H1 (cell line): Measurements from ENCODE around the gene HES3. TPM values are rescaled to one million over a fixed set of nuclear protein-coding genes. Genes with fewer than 3 reads are reported as not detected.

Experiments
- CTCF ChIA-PET: fragments of 300-600 bp; sonication (Branson Sonifier 250); formaldehyde crosslinking; loops from one replicate; lab custom pipeline; 2021; ENCODE audit not compliant: partially characterized antibody; lab: Charles Lee
- POLR2A ChIA-PET: fragments of 300-600 bp; sonication (Branson Sonifier 250); formaldehyde crosslinking; loops from one replicate; lab custom pipeline; 2021; ENCODE audit warnings: inconsistent platforms; ENCODE audit not compliant: partially characterized antibody; lab: Charles Lee
- DNase-seq, 2 experiments: peaks; one replicate each; pipeline versions ENCODE4 v3.0.0 to v3.0.0-alpha.2; 2010 to 2022; ENCODE audit warnings: low spot score in 2 of 2, low read depth in 1 of 2, mixed read lengths in 1 of 2
- FAIRE-seq: peaks from 2 replicates; lab custom pipeline; 2011; peaks lifted over from hg19 to GRCh38; lab: Jason Lieb, UNC
- H2AFZ ChIP-seq: 2 replicates; pipeline ENCODE4 v1.8.1; 2012; ENCODE audit warnings: low read length, inconsistent platforms
- H2AK5ac ChIP-seq: 2 replicates; pipeline ENCODE4 v1.6.1; 2013; ENCODE audit warnings: low read depth, low read length
- H2BK120ac ChIP-seq: replicated peaks from 2 replicates; pipeline ENCODE3; 2013; ENCODE audit warnings: low read depth, low read length, inconsistent platforms
- H2BK12ac ChIP-seq: 2 replicates; pipeline ENCODE4 v1.6.1; 2013; ENCODE audit warnings: low read depth, low read length
- H2BK15ac ChIP-seq: 2 replicates; pipeline ENCODE4 v1.6.1; 2013; ENCODE audit warnings: low read length
- H2BK20ac ChIP-seq: 2 replicates; pipeline ENCODE4 v1.6.1; 2013; ENCODE audit warnings: low read length
- H2BK5ac ChIP-seq: 2 replicates; pipeline ENCODE4 v1.6.1; 2013; ENCODE audit warnings: low read depth, low read length
- H3K14ac ChIP-seq: 2 replicates; pipeline ENCODE4 v1.6.1; 2013; ENCODE audit warnings: inconsistent platforms; ENCODE audit not compliant: insufficient read length
- H3K18ac ChIP-seq: 2 replicates; pipeline ENCODE4 v1.6.1; 2013; ENCODE audit warnings: low read length; ENCODE audit errors: extremely low read depth
- H3K23ac ChIP-seq: 2 replicates; pipeline ENCODE4 v1.6.1; 2013; ENCODE audit warnings: inconsistent platforms; ENCODE audit not compliant: insufficient read length
- H3K23me2 ChIP-seq: 2 replicates; pipeline ENCODE4 v1.6.1; 2013; ENCODE audit warnings: low read depth, low read length
- H3K27ac ChIP-seq: 2 replicates; pipeline ENCODE4 v1.6.1; 2011; ENCODE audit warnings: low read depth, low read length, inconsistent platforms
- H3K27me3 ChIP-seq, 4 experiments: replicated peaks in 1 of 4; 1 replicate in 1 of 4; 2 replicates in 3 of 4; pipeline versions ENCODE4 v1.6.1 to v1.8.1; 2011 to 2013; ENCODE audit warnings: low read length in 3 of 4, mild to moderate bottlenecking in 3 of 4, inconsistent platforms in 2 of 4, mixed read lengths in 2 of 4, moderate library complexity in 1 of 4; ENCODE audit not compliant: control insufficient read depth in 3 of 4, insufficient read depth in 3 of 4; ENCODE audit errors: extremely low read depth in 1 of 4
- H3K36me3 ChIP-seq, 4 experiments: 2 replicates each; pipeline versions ENCODE4 v1.6.1 to v1.8.1; 2011 to 2013; ENCODE audit warnings: mild to moderate bottlenecking in 4 of 4, low read length in 3 of 4, moderate library complexity in 2 of 4, control low read depth in 1 of 4, inconsistent platforms in 1 of 4; ENCODE audit not compliant: insufficient read depth in 4 of 4, control insufficient read depth in 2 of 4
- H3K4ac ChIP-seq: replicated peaks from 2 replicates; pipeline ENCODE3; 2013; ENCODE audit warnings: low read length, low read depth, mixed read lengths, inconsistent platforms; ENCODE audit not compliant: insufficient read length
- H3K4me1 ChIP-seq, 4 experiments: replicated peaks in 1 of 4; 1 replicate in 1 of 4; 2 replicates in 3 of 4; pipeline versions ENCODE4 v1.6.1 to v1.8.1; 2011 to 2013; ENCODE audit warnings: low read length in 3 of 4, inconsistent platforms in 2 of 4, mixed read lengths in 1 of 4; ENCODE audit not compliant: insufficient read depth in 4 of 4, control insufficient read depth in 3 of 4
- H3K4me2 ChIP-seq, 2 experiments: 2 replicates each; pipeline versions ENCODE4 v1.6.1 to v1.8.1; 2011 to 2013; ENCODE audit warnings: low read depth in 2 of 2, low read length in 2 of 2, control low read depth in 1 of 2, inconsistent platforms in 1 of 2, mild to moderate bottlenecking in 1 of 2; ENCODE audit not compliant: insufficient read depth in 1 of 2
- H3K4me3 ChIP-seq, 4 experiments: fragments of 200-600, 300-600 bp in 1 of 4; sonication (generic), shearing (Covaris generic), sonication (Bioruptor Twin) in 1 of 4; 2 replicates each; pipeline versions ENCODE4 v1.5.1 to v1.8.1; 2011 to 2016; ENCODE audit warnings: low read length in 4 of 4, low read depth in 3 of 4, control low read depth in 2 of 4, inconsistent platforms in 2 of 4, mild to moderate bottlenecking in 2 of 4, mixed read lengths in 1 of 4, moderate library complexity in 1 of 4; ENCODE audit not compliant: insufficient read depth in 2 of 4; ENCODE audit errors: extremely low read depth in 1 of 4
- H3K56ac ChIP-seq: replicated peaks from 2 replicates; pipeline ENCODE3; 2013; ENCODE audit warnings: low read depth, mild to moderate bottlenecking, mixed read lengths, low read length, inconsistent platforms; ENCODE audit not compliant: insufficient read length
- H3K79me1 ChIP-seq: 2 replicates; pipeline ENCODE4 v1.6.1; 2013; ENCODE audit warnings: low read depth, low read length, control low read depth
- H3K79me2 ChIP-seq, 2 experiments: 2 replicates each; pipeline versions ENCODE4 v1.6.1 to v1.8.1; 2012 to 2013; ENCODE audit warnings: low read length in 2 of 2, mild to moderate bottlenecking in 2 of 2, inconsistent platforms in 1 of 2; ENCODE audit not compliant: insufficient read depth in 2 of 2, control insufficient read depth in 1 of 2
- H3K9ac ChIP-seq, 4 experiments: replicated peaks in 1 of 4; 1 replicate in 1 of 4; 2 replicates in 3 of 4; pipeline versions ENCODE4 v1.6.1 to v1.8.1; 2011 to 2013; ENCODE audit warnings: low read depth in 3 of 4, low read length in 3 of 4, control low read depth in 2 of 4, mild to moderate bottlenecking in 2 of 4, moderate library complexity in 2 of 4, inconsistent platforms in 1 of 4; ENCODE audit errors: extremely low read depth in 1 of 4
- H3K9me3 ChIP-seq, 2 experiments: 2 replicates each; pipeline versions ENCODE4 v1.6.1 to v1.8.1; 2012 to 2013; ENCODE audit warnings: mild to moderate bottlenecking in 2 of 2, moderate library complexity in 2 of 2, control low read depth in 1 of 2, inconsistent platforms in 1 of 2, low read depth in 1 of 2, low read length in 1 of 2, mixed read lengths in 1 of 2; ENCODE audit not compliant: insufficient read depth in 2 of 2
- H4K20me1 ChIP-seq, 2 experiments: replicated peaks in 1 of 2; 2 replicates each; pipeline versions ENCODE3 to v1.8.1; 2011 to 2013; ENCODE audit warnings: inconsistent platforms in 2 of 2, low read length in 2 of 2, mild to moderate bottlenecking in 1 of 2; ENCODE audit not compliant: insufficient read depth in 2 of 2, control insufficient read depth in 1 of 2
- H4K5ac ChIP-seq: 2 replicates; pipeline ENCODE4 v1.6.1; 2013; ENCODE audit warnings: low read length, low read depth, mixed read lengths, inconsistent platforms; ENCODE audit not compliant: insufficient read length
- H4K8ac ChIP-seq: 2 replicates; pipeline ENCODE4 v1.8.0; 2013; ENCODE audit warnings: mild to moderate bottlenecking, moderate library complexity, low read length, inconsistent platforms; ENCODE audit not compliant: insufficient read depth; ENCODE audit errors: extremely low read depth
- H4K91ac ChIP-seq: replicated peaks from 2 replicates; pipeline ENCODE3; 2013; ENCODE audit warnings: low read length, mixed read lengths, inconsistent platforms; ENCODE audit not compliant: insufficient read length
- BACH1 ChIP-seq: IDR thresholded peaks from 2 replicates; pipeline ENCODE4 v1.6.1; 2012; ENCODE audit warnings: low read length, improper control_type of control experiment
- BCL11A ChIP-seq, 2 experiments: IDR thresholded peaks; one replicate each; pipeline ENCODE4 v1.6.1; 2011; ENCODE audit warnings: low read depth in 2 of 2, low read length in 2 of 2, mild to moderate bottlenecking in 2 of 2
- BRCA1 ChIP-seq: IDR thresholded peaks from 2 replicates; pipeline ENCODE4 v1.6.1; 2012; ENCODE audit warnings: low read depth, low read length, improper control_type of control experiment
- CTBP2 ChIP-seq: IDR thresholded peaks from 2 replicates; pipeline ENCODE4 v1.7.0; 2011; ENCODE audit warnings: borderline replicate concordance, mild to moderate bottlenecking, moderate library complexity, mixed read lengths, low read length; ENCODE audit not compliant: insufficient read depth, insufficient read length
- GTF2F1 ChIP-seq: IDR thresholded peaks from 2 replicates; pipeline ENCODE4 v1.6.1; 2012; ENCODE audit warnings: low read depth, low read length, improper control_type of control experiment, borderline replicate concordance
- RXRA ChIP-seq: IDR thresholded peaks from 2 replicates; pipeline ENCODE4 v1.6.1; 2011; ENCODE audit warnings: low read depth, mild to moderate bottlenecking, low read length, moderate library complexity; ENCODE audit not compliant: insufficient read depth
- SIRT6 ChIP-seq: IDR thresholded peaks from one replicate; pipeline ENCODE4 v1.7.1; 2012; ENCODE audit warnings: low read length, inconsistent platforms
- SUZ12 ChIP-seq: fragments of 200-600 bp; sonication (generic); IDR thresholded peaks from 2 replicates; pipeline ENCODE4 v1.6.1; 2012; ENCODE audit warnings: mild to moderate bottlenecking, inconsistent platforms, low read length, moderate library complexity, mixed read lengths
- TAF7 ChIP-seq: optimal IDR thresholded peaks from 2 replicates; pipeline ENCODE3; 2011; ENCODE audit warnings: low read depth, mild to moderate bottlenecking, inconsistent platforms, low read length, moderate library complexity, borderline replicate concordance
- TBP ChIP-seq: IDR thresholded peaks from 2 replicates; pipeline ENCODE4 v1.6.1; 2011; ENCODE audit warnings: low read depth, low read length, improper control_type of control experiment
- WGBS, 2 experiments: shearing (Covaris generic) in 1 of 2; methylation state at CpG; one replicate each; pipeline versions ENCODE4 v1.1.6 to v1.1.7; 2013 to 2015; ENCODE audit warnings: low lambda C conversion rate in 2 of 2, mixed read lengths in 2 of 2, inconsistent platforms in 1 of 2, low coverage in 1 of 2, missing lambda C conversion rate in 1 of 2; ENCODE audit not compliant: insufficient replicate concordance in 2 of 2, insufficient coverage in 1 of 2, insufficient read length in 1 of 2; ENCODE audit errors: extremely low coverage in 1 of 2, missing lambda C conversion rate in 1 of 2; 5-methylcytosine and 5-hydroxymethylcytosine counted together
- polyA plus RNA-seq, 7 experiments: library from polyadenylated mRNA; depleted of rRNA in 3 of 7; stranded (reverse) in 5 of 7; unstranded in 2 of 7; fragments of >200 nt in 5 of 7; fragments of 200-250 nt in 2 of 7; gene quantifications; 1 replicate in 5 of 7; 2 replicates in 1 of 7; 4 replicates in 1 of 7; pipeline versions ENCODE4 v1.2.1 to v1.2.3, GENCODE V29; 2011 to 2013; ENCODE audit warnings: missing spikeins in 2 of 7, mixed read lengths in 2 of 7
- total RNA-seq: library from RNA; stranded (reverse); fragmentation: NEBNext Ultra II Directional; extraction: Animal tissue kit (Norgen Biotek cat#: 25700); gene quantifications from 2 replicates; pipeline ENCODE4 v1.2.1, GENCODE V29; 2021
- TF ChIP-seq, protein P1 (sequence below): IDR thresholded peaks from 2 replicates; pipeline ENCODE4 v1.6.1; 2012; ENCODE audit warnings: inconsistent platforms

HES3 gene
- total and polyA plus RNA-seq, 2 of the 8 experiments (the other 6 are each of a cell fraction or from before 2014, with no cell fraction given): 38.8 to 54.3 TPM

DNA sequence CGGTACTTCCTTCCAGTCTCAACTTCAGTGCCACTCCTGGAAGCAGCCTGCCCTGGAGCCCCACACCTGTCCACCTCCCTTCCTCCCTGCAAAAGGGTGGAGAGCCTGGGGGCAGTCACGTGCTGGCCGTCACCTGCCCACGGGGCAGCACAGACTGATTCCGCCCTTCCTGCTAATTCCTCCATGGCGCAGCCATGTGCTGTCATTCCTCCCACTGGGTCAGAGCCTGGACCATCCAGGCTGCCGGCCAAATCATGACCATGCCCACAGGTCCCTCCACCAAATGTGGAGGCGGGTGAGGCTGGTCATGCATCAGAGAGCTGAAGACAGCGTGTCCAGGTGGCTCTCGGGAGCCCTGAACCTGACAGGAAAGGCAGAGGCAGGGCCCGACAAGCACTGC, 41.4 kb downstream of the HES3 start:
- H3K36me3 ChIP-seq: no peaks in the 10 kb centered on the region; a peak in 1 of 8 replicates
- no peak overlapping the region for H3K27ac ChIP-seq
- ChIA-PET CTCF (interaction anchor here (1.2 to 10.6 kb wide), 6 partner anchors 11 to 80 kb away, joined by 3 to 122 read pairs (median 8); partner anchors contain the start of gene RNF207), POLR2A (no interaction called here)
- no peak overlapping the region; the same call in 1 of the 2 replicates for H2BK5ac ChIP-seq
- no peak overlapping the region for H3K4ac ChIP-seq
- H4K8ac ChIP-seq: no peak overlapping the region
- H3K4me1 ChIP-seq: no peaks in the 10 kb centered on the region
- no peak for DNase-seq
- H4K91ac ChIP-seq: no peak overlapping the region
- no peak for FAIRE-seq
- no peak overlapping the region for H2BK12ac ChIP-seq
- H3K23ac ChIP-seq: no peak overlapping the region
- H3K23me2 ChIP-seq: no peaks in the 10 kb centered on the region
- no peaks in the 10 kb centered on the region for H3K79me2 ChIP-seq
- H3K4me3 ChIP-seq: no peak overlapping the region
- no peak overlapping the region for H4K5ac ChIP-seq
- no peak overlapping the region for H2BK15ac ChIP-seq
- no peak overlapping the region for H2BK120ac ChIP-seq
- H2AK5ac ChIP-seq: no peak overlapping the region
- H3K9ac ChIP-seq: no peak overlapping the region
- H2AFZ ChIP-seq: no peak overlapping the region
- no peak overlapping the region for H3K14ac ChIP-seq
- H3K18ac ChIP-seq: no peak overlapping the region
- no peaks in the 10 kb centered on the region for H3K79me1 ChIP-seq
- no peak overlapping the region for H3K56ac ChIP-seq
- no peak overlapping the region for H2BK20ac ChIP-seq
- H4K20me1 ChIP-seq: peaks cover 7 to 8% of the 10 kb centered on the region in 2 experiments
- H3K27me3 ChIP-seq: no peaks in the 10 kb centered on the region
- H3K9me3 ChIP-seq: no peaks in the 10 kb centered on the region
- no peak overlapping the region for H3K4me2 ChIP-seq
- 94% methylated on average over 10 of the region's 11 CpGs; no CpG with 5 or more reads in 1 of the 2 experiments for WGBS, 2 experiments
- no peak for TF ChIP-seq GTF2F1
- no peak for TF ChIP-seq BACH1
- TF ChIP-seq, protein P1, sequence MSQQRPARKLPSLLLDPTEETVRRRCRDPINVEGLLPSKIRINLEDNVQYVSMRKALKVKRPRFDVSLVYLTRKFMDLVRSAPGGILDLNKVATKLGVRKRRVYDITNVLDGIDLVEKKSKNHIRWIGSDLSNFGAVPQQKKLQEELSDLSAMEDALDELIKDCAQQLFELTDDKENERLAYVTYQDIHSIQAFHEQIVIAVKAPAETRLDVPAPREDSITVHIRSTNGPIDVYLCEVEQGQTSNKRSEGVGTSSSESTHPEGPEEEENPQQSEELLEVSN: no peak
- no peak for TF ChIP-seq TAF7
- TF ChIP-seq BRCA1: no peak
- TF ChIP-seq BCL11A (IDR thresholded peaks at IDR 0.05; ENCODE audit: low read depth in 2 of 2, low read length in 2 of 2): no peak
- TF ChIP-seq RXRA: no peak
- no peak for TF ChIP-seq CTBP2
- no peak for TF ChIP-seq SUZ12
- no peak for TF ChIP-seq SIRT6
- no peak for TF ChIP-seq TBP
